ENCODE results near the gene GANAB. TPM values are rescaled to one million over a fixed set of nuclear protein-coding genes. Genes with fewer than 3 reads are reported as not detected.

Gene GANAB
- total RNA-seq, 6 donors from 2014 or later: 82.3 to 240 (median 138) TPM

DNA sequence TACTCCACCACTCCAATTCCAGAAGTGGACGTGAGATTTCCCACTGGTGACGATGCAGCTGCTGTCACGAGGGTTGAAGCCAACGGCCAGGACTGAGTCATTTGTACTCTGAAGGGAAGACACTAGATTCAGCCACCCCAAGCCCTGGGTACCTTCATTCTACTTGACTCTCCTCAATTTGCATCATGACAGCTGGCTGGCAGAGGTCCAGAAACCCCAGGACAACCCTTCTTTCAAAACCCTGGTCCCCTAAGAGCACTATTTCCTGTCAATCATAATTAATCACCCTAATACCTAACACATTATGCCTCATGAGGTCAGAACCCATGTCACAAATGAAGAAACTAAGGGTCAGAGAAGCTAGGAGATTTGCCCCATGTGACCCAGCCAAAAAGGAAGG lies 38.7 kb downstream of the GANAB start:
- WGBS, 2 donors: 76 to 82% methylated on average over 4 of the region's 4 CpGs

GRCh38 chr11:62605902-62606301 lies 40.5 kb downstream of the GANAB start:
- H3K4me1 ChIP-seq: peaks cover 15 to 26% (median 25%) of the 10 kb centered on the region in 4 donors
- TF ChIP-seq POLR2A (IDR thresholded peaks at IDR 0.05) (no peak), POLR2AphosphoS5 (IDR thresholded peaks at IDR 0.05) (no peak), CTCF (IDR thresholded peaks at IDR 0.05) (no peak), EP300 (IDR thresholded peaks at IDR 0.05) (no peak)
- ATAC-seq (ENCODE audit: low FRiP score in 2 of 2): no peak
- H3K27me3 ChIP-seq: no peaks in the 10 kb centered on the region
- DNase-seq: peak in 1 of 2 donors; percentile 54
- H3K36me3 ChIP-seq: peaks cover 12 to 75% (median 33%) of the 10 kb centered on the region in 4 donors
- H3K4me3 ChIP-seq: no peak overlapping the region
- no peaks in the 10 kb centered on the region for H3K9me3 ChIP-seq
- WGBS, 2 donors: 94 to 97% methylated on average over 13 to 15 of the region's 15 CpGs
- no peak overlapping the region for H3K27ac ChIP-seq

More for the DNA sequence above, 38.7 kb downstream of the GANAB start:
- peaks cover 16 to 28% (median 27%) of the 10 kb centered on the region in 4 donors for H3K4me1 ChIP-seq
- H3K36me3 ChIP-seq: peaks cover 12 to 77% (median 33%) of the 10 kb centered on the region in 4 donors
- H3K27ac ChIP-seq: no peak overlapping the region
- H3K4me3 ChIP-seq: no peak overlapping the region
- TF ChIP-seq POLR2AphosphoS5 (IDR thresholded peaks at IDR 0.05) (no peak), POLR2A (IDR thresholded peaks at IDR 0.05) (no peak), CTCF (IDR thresholded peaks at IDR 0.05) (no peak), EP300 (IDR thresholded peaks at IDR 0.05) (no peak)
- DNase-seq (peak in 1 of 2 donors; percentile 43), ATAC-seq (ENCODE audit: low FRiP score in 2 of 2) (no peak)
- H3K9me3 ChIP-seq: no peaks in the 10 kb centered on the region
- no peaks in the 10 kb centered on the region for H3K27me3 ChIP-seq

DNA sequence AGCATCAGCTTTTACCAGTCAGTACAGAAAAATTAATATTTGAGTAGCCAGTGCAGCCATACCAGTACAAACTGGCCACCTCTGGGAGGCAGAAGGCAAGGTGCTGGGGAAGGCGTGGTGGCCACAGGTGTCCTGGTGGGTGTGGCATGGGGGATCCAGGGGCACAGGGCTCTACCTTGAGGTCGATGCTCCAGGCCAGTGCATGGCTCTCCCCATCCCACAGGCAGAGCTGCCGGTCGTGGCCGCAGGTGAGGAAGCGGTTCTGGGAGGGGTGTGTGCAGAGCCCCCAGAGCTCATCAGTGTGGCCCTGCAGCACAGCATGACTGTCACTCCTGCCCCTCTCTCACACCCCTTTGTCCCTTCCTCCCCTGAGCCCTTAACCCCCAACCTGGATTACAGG lies 40.9 kb downstream of the GANAB start:
- 84 to 100% methylated on average over 4 to 6 of the region's 6 CpGs for WGBS, 2 donors
- ATAC-seq (ENCODE audit: low FRiP score in 2 of 2) (no peak), DNase-seq (peak in 1 of 2 donors; percentile 48)
- peaks cover 13 to 24% (median 22%) of the 10 kb centered on the region in 4 donors for H3K4me1 ChIP-seq
- no peaks in the 10 kb centered on the region for H3K9me3 ChIP-seq
- no peak overlapping the region for H3K4me3 ChIP-seq
- H3K27ac ChIP-seq: no peak overlapping the region
- H3K27me3 ChIP-seq: no peaks in the 10 kb centered on the region
- no peak for TF ChIP-seq CTCF (IDR thresholded peaks at IDR 0.05)
- TF ChIP-seq EP300 (IDR thresholded peaks at IDR 0.05): no peak
- no peak for TF ChIP-seq POLR2AphosphoS5 (IDR thresholded peaks at IDR 0.05)
- TF ChIP-seq POLR2A (IDR thresholded peaks at IDR 0.05): no peak
- peaks cover 12 to 71% (median 31%) of the 10 kb centered on the region in 4 donors for H3K36me3 ChIP-seq

DNA sequence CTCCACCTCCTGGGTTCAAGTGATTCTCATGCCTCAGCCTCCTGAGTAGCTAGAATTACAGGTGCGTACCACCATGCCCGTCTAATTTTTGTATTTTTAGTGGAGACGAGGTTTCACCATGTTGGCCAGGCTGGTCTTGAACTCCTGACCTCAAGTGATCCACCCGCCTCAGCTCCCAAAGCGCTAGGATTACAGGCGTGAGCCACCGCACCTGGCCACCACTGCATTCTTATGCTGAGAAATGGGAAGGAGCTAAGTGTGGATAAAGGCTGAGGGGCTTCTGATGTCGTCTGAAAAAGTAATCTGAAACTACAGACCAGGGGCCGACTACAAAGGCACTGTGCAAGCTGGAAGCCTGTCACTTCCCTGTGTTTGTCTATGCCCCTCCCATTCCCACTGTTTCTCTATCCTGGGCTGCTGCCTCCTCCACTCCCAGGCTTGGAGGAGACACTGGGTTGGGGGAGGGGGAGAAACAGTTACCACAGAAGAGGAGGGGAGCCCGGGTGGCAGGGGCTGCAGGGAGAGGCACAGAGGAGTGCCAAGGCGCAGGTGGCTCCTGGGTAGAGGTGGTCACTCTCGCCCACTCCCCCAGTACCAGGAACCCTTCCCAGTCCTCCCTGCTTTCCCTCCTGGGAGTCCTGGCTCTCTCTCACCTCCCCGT lies 41.8 kb downstream of the GANAB start:
- Histone ChIP-seq H3K4me1 (peaks cover 21 to 33% (median 26%) of the 10 kb centered on the region in 4 donors), H3K36me3 (peaks cover 12 to 62% (median 31%) of the 10 kb centered on the region in 4 donors), H3K4me3 (no peak overlapping the region), H3K9me3 (no peaks in the 10 kb centered on the region), H3K27me3 (no peaks in the 10 kb centered on the region), H3K27ac (no peak overlapping the region)
- whole genome bisulfite sequencing, 2 donors: 84 to 90% methylated on average over 11 to 13 of the region's 13 CpGs
- DNase-seq (no peak), ATAC-seq (ENCODE audit: low FRiP score in 2 of 2) (no peak)
- TF ChIP-seq EP300 (IDR thresholded peaks at IDR 0.05) (no peak), CTCF (IDR thresholded peaks at IDR 0.05) (no peak), POLR2A (IDR thresholded peaks at IDR 0.05) (no peak), POLR2AphosphoS5 (IDR thresholded peaks at IDR 0.05) (no peak)

Measured in upper lobe of left lung (tissue), 6 donors.